Adrenal gland (tissue), 5 donors: ENCODE results near the gene CDK14.

Source experiments
- POLR2A ChIP-seq, 2 donors: fragments of 450-650 bp; IDR thresholded peaks; one replicate each; pipeline ENCODE4 v1.6.1; 2017; ENCODE audit warnings: antibody characterized with exemption in 2 of 2, mild to moderate bottlenecking in 2 of 2, moderate library complexity in 1 of 2
- TF ChIP-seq, protein P1 (sequence below), 6 experiments: fragments of 450-650 bp in 4 of 6; fragments of 200-600 bp in 2 of 6; sonication (generic) in 1 of 6; IDR thresholded peaks; 1 replicate in 5 of 6; 2 replicates in 1 of 6; pipeline versions ENCODE4 v1.5.1 to v1.8.0; 2016 to 2021; ENCODE audit warnings: antibody characterized with exemption in 6 of 6, mild to moderate bottlenecking in 2 of 6, moderate library complexity in 1 of 6
- donor health status: DM: no; HTN: no; CAD: no.

DNA sequence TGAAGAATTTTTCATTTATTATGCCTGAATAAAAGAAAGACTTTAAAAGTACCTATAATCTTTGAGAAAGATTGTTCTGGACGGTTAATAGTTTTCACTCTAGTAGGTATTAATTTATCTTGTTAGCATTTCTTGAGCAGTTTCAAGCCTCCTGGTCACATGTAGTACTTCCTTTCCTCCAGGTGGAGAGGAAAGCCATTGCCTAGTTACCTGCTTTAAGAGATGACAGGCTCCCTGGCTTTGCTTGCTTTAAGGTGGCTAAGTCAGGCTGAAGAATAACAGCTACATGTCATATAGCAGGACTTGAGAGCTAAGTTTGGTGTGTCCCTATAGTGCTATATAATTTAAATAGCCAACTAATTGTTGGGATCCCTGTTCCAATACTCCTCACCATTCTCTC lies 160.2 kb downstream of the CDK14 start:
- TF ChIP-seq, protein P1, sequence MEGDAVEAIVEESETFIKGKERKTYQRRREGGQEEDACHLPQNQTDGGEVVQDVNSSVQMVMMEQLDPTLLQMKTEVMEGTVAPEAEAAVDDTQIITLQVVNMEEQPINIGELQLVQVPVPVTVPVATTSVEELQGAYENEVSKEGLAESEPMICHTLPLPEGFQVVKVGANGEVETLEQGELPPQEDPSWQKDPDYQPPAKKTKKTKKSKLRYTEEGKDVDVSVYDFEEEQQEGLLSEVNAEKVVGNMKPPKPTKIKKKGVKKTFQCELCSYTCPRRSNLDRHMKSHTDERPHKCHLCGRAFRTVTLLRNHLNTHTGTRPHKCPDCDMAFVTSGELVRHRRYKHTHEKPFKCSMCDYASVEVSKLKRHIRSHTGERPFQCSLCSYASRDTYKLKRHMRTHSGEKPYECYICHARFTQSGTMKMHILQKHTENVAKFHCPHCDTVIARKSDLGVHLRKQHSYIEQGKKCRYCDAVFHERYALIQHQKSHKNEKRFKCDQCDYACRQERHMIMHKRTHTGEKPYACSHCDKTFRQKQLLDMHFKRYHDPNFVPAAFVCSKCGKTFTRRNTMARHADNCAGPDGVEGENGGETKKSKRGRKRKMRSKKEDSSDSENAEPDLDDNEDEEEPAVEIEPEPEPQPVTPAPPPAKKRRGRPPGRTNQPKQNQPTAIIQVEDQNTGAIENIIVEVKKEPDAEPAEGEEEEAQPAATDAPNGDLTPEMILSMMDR (IDR thresholded peaks at IDR 0.05) = no peak
- TF ChIP-seq POLR2A (IDR thresholded peaks at IDR 0.05) = no peak
